Measurements from ENCODE around the gene NSD2.
"Not testable (repeated sequence)": the region's sequence is repeated elsewhere in the genome, so short reads cannot be mapped to it uniquely, and the experiment has no call there.

The NSD2 gene

DNA sequence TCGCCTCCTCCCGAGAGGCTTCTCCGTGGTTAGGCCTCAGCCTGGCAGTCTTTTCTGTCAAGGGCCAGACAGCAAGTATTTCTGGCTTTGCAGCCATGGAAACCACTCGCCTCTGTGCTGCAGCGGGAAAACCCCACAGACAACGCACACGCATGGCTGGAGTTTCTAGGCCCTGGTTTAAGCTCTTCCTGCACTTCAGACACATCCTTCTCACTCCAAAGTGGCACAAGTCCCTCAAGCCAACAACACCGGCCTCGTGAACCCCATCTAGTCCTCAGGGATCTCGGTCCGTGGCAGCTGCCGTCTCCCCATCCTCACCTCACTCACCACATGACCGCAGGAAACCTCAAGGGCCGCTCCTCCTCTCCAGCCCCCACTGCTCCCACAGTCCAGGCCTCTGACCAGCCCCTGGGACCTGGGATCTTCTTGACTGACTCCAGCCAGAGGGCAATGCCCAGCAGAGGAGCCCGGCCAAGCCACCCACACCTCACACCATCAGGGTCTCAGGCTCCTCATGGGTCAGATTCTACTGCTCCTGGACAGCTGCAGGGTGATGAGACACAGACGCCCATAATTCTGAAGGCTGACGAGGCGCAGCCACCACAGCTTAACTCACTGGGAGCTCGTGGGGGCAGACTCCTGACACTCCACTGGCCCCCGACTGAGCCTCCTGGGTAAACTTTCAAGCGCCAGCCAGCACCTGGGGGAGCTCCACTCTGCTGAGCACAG lies 37.0 kb upstream of the NSD2 start:
- DNase-seq (ENCODE audit: low read depth in 2 of 2): no peak
- no peak overlapping the region for H3K4me3 ChIP-seq (replicated peaks in 1 of 2; ENCODE audit: low read depth in 2 of 2, low read length in 2 of 2)
- TF ChIP-seq, protein P1, sequence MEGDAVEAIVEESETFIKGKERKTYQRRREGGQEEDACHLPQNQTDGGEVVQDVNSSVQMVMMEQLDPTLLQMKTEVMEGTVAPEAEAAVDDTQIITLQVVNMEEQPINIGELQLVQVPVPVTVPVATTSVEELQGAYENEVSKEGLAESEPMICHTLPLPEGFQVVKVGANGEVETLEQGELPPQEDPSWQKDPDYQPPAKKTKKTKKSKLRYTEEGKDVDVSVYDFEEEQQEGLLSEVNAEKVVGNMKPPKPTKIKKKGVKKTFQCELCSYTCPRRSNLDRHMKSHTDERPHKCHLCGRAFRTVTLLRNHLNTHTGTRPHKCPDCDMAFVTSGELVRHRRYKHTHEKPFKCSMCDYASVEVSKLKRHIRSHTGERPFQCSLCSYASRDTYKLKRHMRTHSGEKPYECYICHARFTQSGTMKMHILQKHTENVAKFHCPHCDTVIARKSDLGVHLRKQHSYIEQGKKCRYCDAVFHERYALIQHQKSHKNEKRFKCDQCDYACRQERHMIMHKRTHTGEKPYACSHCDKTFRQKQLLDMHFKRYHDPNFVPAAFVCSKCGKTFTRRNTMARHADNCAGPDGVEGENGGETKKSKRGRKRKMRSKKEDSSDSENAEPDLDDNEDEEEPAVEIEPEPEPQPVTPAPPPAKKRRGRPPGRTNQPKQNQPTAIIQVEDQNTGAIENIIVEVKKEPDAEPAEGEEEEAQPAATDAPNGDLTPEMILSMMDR (IDR thresholded peaks at IDR 0.05; ENCODE audit: low read depth, low read length): no peak

- DNase-seq (ENCODE audit: low read depth in 2 of 2); H3K4me3 ChIP-seq (replicated peaks in 1 of 2; ENCODE audit: low read depth in 2 of 2, low read length in 2 of 2): not testable (repeated sequence)
These were observed 35.4 kb upstream of the NSD2 start for GRCh38 chr4:1835836-1836235.

GRCh38 chr4:1836650-1837049 lies 34.5 kb upstream of the NSD2 start:
- TF ChIP-seq, protein P1 (IDR thresholded peaks at IDR 0.05; ENCODE audit: low read depth, low read length): no peak
- H3K4me3 ChIP-seq (replicated peaks in 1 of 2; ENCODE audit: low read depth in 2 of 2, low read length in 2 of 2): no peak overlapping the region
- no peak for DNase-seq (ENCODE audit: low read depth in 2 of 2)

DNA sequence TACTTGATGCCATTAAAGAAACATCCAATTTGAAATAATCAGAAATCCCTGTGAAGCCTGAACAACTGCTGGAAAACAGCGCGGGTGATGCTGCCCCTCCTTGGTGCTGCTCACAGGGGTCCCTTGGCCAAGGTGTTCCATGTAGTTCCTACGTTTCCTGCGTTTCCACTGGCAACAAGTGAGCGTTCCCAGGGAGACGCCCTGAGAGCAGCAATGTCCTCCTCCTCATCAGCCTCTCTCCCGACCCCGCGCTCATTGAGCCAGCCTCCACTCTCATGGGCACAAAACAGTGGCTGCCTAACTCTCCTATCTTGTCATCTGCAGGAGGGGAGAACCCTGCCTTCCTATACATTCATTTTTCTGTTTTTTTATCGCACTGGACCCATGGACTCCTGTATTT lies 34.1 kb upstream of the NSD2 start:
- no peak overlapping the region for H3K4me3 ChIP-seq (replicated peaks in 1 of 2; ENCODE audit: low read depth in 2 of 2, low read length in 2 of 2)
- TF ChIP-seq, protein P1 (IDR thresholded peaks at IDR 0.05; ENCODE audit: low read depth, low read length): no peak
- no peak for DNase-seq (ENCODE audit: low read depth in 2 of 2)

- TF ChIP-seq, protein P1 (IDR thresholded peaks at IDR 0.05; ENCODE audit: low read depth, low read length): no peak
- DNase-seq (ENCODE audit: low read depth in 2 of 2): no peak
- no peak overlapping the region for H3K4me3 ChIP-seq (replicated peaks in 1 of 2; ENCODE audit: low read depth in 2 of 2, low read length in 2 of 2)
These were observed 31.9 kb upstream of the NSD2 start for GRCh38 chr4:1839282-1839681.

DNA sequence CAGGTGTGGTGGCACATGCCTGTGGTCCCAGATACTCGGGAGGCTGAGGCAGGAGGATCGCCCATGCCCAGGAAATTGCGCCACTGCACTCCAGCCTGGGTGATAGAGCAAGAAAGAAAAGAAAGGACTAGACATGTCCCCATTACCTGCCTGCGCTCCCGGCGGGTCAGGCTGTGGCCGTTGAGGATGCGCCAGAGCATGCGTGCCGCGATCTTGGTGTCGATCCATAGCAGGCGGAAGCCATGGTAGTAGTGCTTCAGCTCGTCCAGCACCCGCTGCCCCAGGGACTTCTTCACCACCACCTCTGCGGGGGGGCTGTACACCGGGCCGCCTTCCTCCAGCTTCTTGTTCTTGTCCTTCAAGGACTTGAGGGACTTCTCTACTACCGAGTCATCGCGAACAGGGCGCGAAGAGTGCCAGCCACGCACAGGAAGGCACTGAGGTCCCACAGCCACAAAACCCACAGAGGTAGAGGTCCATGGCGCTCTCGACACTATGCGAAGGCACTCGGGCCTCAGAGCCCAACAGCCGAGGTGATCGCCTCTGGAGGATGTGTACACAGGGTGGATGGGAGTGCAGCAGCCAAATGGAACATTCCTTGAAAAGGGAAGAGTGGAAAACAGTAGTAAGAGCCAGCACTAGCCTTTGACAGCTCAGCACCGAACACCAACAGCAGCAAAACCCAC lies 29.8 kb upstream of the NSD2 start:
- TF ChIP-seq, protein P1 (IDR thresholded peaks at IDR 0.05; ENCODE audit: low read depth, low read length): no peak
- DNase-seq (ENCODE audit: low read depth in 2 of 2): no peak
- H3K4me3 ChIP-seq (replicated peaks in 1 of 2; ENCODE audit: low read depth in 2 of 2, low read length in 2 of 2): no peak overlapping the region

GRCh38 chr4:1841887-1842210 lies 29.3 kb upstream of the NSD2 start:
- H3K4me3 ChIP-seq (replicated peaks in 1 of 2; ENCODE audit: low read depth in 2 of 2, low read length in 2 of 2): no peak overlapping the region
- TF ChIP-seq, protein P1 (IDR thresholded peaks at IDR 0.05; ENCODE audit: low read depth, low read length): no peak
- DNase-seq (ENCODE audit: low read depth in 2 of 2): no peak
